SK-N-SH (cell line): ENCODE measurements around the gene RCHY1.

Experiments
- JUND ChIP-seq: IDR thresholded peaks from 2 replicates; pipeline ENCODE4 v1.4.0; 2012
- NFIC ChIP-seq: IDR thresholded peaks from 2 replicates; pipeline ENCODE4 v1.4.0; 2012; ENCODE audit warnings: borderline replicate concordance
- TF ChIP-seq, protein P1 (sequence below): fragments of 200-600 bp; sonication (generic); IDR thresholded peaks from 2 replicates; pipeline ENCODE4 v1.6.1; 2017; ENCODE audit warnings: antibody characterized with exemption, mild to moderate bottlenecking, moderate library complexity

DNA sequence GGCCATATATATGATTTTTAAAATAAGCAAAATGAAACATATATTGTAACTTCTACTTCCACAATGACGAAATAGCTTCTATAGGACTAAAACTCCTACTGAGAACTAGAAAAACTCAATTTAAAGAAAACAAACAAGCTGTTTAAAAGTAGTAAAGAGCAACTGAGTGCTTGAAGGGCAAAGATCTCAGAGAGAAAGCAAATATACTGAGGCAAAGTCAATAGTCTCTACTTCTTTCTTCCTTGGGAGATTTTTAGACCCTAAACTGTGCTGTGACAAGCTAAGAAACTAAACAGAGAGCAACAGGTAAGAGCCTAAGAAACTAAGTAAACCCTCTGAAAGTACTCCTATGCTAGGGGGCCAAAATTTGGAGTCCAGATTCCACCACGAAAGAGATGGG is 8.6 kb downstream of the RCHY1 start:
- TF ChIP-seq, protein P1, sequence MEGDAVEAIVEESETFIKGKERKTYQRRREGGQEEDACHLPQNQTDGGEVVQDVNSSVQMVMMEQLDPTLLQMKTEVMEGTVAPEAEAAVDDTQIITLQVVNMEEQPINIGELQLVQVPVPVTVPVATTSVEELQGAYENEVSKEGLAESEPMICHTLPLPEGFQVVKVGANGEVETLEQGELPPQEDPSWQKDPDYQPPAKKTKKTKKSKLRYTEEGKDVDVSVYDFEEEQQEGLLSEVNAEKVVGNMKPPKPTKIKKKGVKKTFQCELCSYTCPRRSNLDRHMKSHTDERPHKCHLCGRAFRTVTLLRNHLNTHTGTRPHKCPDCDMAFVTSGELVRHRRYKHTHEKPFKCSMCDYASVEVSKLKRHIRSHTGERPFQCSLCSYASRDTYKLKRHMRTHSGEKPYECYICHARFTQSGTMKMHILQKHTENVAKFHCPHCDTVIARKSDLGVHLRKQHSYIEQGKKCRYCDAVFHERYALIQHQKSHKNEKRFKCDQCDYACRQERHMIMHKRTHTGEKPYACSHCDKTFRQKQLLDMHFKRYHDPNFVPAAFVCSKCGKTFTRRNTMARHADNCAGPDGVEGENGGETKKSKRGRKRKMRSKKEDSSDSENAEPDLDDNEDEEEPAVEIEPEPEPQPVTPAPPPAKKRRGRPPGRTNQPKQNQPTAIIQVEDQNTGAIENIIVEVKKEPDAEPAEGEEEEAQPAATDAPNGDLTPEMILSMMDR, result no peak
- TF ChIP-seq JUND (no peak), NFIC (no peak)
